Testis (tissue), 2 donors: ENCODE results near the gene ELFN1.

Experiments
- CTCF ChIP-seq, 3 experiments: fragments of 450-650 bp in 2 of 3; fragments of 200-600 bp in 1 of 3; sonication (generic) in 1 of 3; IDR thresholded peaks; one replicate each; pipeline ENCODE4 v1.5.1; 2016 to 2019; ENCODE audit warnings: antibody characterized with exemption in 3 of 3, mild to moderate bottlenecking in 2 of 3, moderate library complexity in 1 of 3
- POLR2A ChIP-seq: fragments of 450-650 bp; IDR thresholded peaks from one replicate; pipeline ENCODE4 v1.6.1; 2017; ENCODE audit warnings: antibody characterized with exemption, mild to moderate bottlenecking, moderate library complexity

GRCh38 chr7:1692515-1693418, 22.7 kb downstream of the ELFN1 start:
- TF ChIP-seq CTCF (IDR thresholded peaks at IDR 0.05) (no peak), POLR2A (no peak)
